ENCODE measurements around the gene R3HDML.
"Not testable (repeated sequence)": the region's sequence is repeated elsewhere in the genome, so short reads cannot be mapped to it uniquely, and the experiment has no call there.

Gene R3HDML, protein sequence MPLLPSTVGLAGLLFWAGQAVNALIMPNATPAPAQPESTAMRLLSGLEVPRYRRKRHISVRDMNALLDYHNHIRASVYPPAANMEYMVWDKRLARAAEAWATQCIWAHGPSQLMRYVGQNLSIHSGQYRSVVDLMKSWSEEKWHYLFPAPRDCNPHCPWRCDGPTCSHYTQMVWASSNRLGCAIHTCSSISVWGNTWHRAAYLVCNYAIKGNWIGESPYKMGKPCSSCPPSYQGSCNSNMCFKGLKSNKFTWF

DNA sequence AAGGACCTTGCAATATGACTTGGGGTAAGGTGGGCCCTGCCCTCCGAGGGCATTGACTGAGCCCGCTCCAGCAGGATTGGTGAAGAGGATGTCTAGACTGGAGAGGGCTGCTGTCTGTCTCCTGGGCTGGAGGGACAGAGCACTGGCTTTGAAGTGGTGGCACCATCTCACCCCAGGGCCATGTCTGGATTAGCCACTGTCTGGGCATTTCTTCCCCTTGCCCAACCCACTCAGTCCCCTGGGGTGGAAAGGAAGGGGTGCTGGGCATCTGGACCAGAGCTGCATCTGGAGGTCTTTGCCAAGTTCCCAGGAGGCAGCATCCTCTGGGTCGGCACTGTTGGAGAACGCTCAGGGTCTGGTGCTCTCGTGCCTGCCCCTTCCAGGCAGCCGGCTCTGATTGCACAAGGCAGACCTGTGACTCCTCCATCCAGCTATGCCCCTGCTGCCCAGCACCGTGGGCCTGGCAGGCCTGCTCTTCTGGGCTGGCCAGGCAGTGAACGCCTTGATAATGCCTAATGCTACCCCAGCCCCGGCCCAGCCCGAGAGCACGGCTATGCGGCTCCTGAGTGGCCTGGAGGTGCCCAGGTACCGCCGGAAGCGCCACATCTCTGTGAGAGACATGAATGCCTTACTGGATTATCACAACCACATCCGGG, at the start of gene R3HDML:
Gene R3HDML, plus strand, starts transcription at position 319 of the 656 bp plus-strand sequence. Its CDS starts 115 bp downstream, at position 434.
- H3K4me3 ChIP-seq (ENCODE audit: low read length): peak within 1 kb of the TSS; percentile 32; the same call in 1 of the 2 replicates
- H3K9me3 ChIP-seq (ENCODE audit: insufficient read depth, low read depth, low read length): no peaks in the 10 kb centered on the region
- H3K27me3 ChIP-seq (ENCODE audit: insufficient read depth, low read length): peaks cover 6% of the 10 kb centered on the region; the same call in 1 of the 2 replicates
- peaks cover 4% of the 10 kb centered on the region for H3K4me1 ChIP-seq (ENCODE audit: insufficient read depth, low read length)
- H3K36me3 ChIP-seq (ENCODE audit: insufficient read depth, low read depth, low read length): no peaks in the 10 kb centered on the region
- no peak within 1 kb of the TSS for H3K27ac ChIP-seq (ENCODE audit: low read length)
- H3K9ac ChIP-seq (ENCODE audit: low read depth, low read length): peak within 1 kb of the TSS; percentile 27; the same call in 1 of the 2 replicates

DNA sequence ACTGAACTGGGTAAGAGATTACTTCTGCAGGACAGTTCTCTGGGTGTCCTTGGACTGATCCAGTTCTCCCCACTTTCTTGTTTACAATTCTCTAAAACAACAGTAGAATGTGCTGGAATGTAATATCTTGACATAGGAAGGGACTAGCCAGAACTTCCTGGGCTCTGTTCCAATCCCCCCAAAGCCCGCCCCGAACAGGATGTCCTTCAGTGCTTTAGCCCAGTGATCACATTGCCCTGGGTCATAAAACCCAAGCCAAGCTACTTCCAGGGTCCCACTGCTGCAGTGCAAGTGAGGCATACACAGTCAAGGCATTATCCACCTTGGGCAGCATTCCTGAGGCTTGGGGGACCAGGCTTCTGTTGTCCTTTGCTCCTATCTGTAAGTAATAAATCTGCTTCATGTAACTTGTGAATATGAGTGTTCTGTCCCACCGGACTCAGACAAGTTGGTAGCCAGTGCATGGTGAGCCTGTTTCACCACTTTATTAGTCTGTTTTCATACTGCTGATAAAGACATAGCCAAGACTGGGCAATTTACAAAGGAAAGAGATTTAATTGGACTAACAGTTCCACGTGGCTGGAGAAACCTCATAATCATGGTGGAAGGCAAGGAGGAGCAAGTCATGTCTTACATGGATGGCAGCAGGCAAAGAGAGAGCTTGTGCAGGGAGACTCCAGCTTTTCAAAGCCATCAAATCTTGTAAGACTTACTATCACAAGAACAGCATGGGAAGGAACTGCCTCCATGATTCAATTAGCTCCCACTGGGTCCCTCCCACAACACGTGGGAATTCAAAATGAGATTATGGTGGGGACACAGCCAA, 49.4 kb upstream of the R3HDML start:
- Histone ChIP-seq H3K27me3 (ENCODE audit: insufficient read depth, low read length) (no peaks in the 10 kb centered on the region), H3K27ac (ENCODE audit: low read length) (no peak overlapping the region)

DNA sequence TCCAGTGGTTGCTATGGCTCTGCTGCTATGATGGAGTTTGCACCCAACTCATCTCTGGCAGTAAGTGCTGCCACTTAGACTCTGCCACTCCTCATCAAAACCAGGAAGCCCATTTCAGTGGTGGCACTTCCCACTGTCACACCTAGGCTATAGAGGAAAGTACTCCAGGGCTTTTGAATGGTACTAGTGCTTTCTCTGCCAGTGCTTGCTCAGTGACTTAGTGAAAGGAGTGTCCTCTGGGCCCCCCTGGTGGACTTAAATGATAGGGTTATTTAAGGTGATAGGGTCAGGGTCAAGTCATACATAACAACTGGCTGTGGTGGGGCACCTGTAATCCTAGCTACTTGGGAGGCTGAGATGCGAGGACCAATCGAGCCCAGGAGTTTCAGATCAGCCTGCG, 48.6 kb upstream of the R3HDML start:
- no peaks in the 10 kb centered on the region for H3K9me3 ChIP-seq (ENCODE audit: insufficient read depth, low read depth, low read length)
- no peak overlapping the region for H3K4me3 ChIP-seq (ENCODE audit: low read length)
- no peaks in the 10 kb centered on the region for H3K36me3 ChIP-seq (ENCODE audit: insufficient read depth, low read depth, low read length)
- H3K4me1 ChIP-seq (ENCODE audit: insufficient read depth, low read length): no peaks in the 10 kb centered on the region
- H3K9ac ChIP-seq (ENCODE audit: low read depth, low read length): no peak overlapping the region
- H3K27ac ChIP-seq (ENCODE audit: low read length): no peak overlapping the region
- no peaks in the 10 kb centered on the region for H3K27me3 ChIP-seq (ENCODE audit: insufficient read depth, low read length)

More for the DNA sequence above, 49.4 kb upstream of the R3HDML start:
- H3K36me3 ChIP-seq (ENCODE audit: insufficient read depth, low read depth, low read length): no peaks in the 10 kb centered on the region
- H3K4me3 ChIP-seq (ENCODE audit: low read length): no peak overlapping the region
- H3K4me1 ChIP-seq (ENCODE audit: insufficient read depth, low read length): no peaks in the 10 kb centered on the region
- H3K9me3 ChIP-seq (ENCODE audit: insufficient read depth, low read depth, low read length): no peaks in the 10 kb centered on the region
- no peak overlapping the region for H3K9ac ChIP-seq (ENCODE audit: low read depth, low read length)

DNA sequence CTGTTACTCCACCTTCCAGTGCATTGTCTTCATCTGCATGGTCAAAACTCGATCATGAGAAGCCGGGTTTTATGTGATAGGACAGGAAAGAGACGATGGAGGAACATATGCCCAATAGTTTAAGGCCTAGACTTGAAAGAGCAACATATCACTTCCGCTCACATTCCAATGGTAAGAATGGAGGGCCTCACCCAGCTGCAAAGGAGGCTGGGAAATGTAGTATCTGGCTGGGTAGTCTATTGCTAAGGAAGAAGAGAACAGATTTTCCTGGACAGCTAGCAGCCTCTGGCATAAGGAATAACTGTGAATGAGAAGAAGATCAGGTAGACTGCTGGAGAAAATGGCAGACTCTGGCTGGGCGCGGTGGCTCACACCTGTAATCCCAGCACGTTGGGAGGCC, 45.1 kb upstream of the R3HDML start:
- Histone ChIP-seq H3K27ac (ENCODE audit: low read length) (no peak overlapping the region), H3K27me3 (ENCODE audit: insufficient read depth, low read length) (no peaks in the 10 kb centered on the region), H3K36me3 (ENCODE audit: insufficient read depth, low read depth, low read length) (no peaks in the 10 kb centered on the region), H3K4me3 (ENCODE audit: low read length) (no peak overlapping the region), H3K9ac (ENCODE audit: low read depth, low read length) (no peak overlapping the region), H3K4me1 (ENCODE audit: insufficient read depth, low read length) (no peaks in the 10 kb centered on the region), H3K9me3 (ENCODE audit: insufficient read depth, low read depth, low read length) (no peaks in the 10 kb centered on the region)

DNA sequence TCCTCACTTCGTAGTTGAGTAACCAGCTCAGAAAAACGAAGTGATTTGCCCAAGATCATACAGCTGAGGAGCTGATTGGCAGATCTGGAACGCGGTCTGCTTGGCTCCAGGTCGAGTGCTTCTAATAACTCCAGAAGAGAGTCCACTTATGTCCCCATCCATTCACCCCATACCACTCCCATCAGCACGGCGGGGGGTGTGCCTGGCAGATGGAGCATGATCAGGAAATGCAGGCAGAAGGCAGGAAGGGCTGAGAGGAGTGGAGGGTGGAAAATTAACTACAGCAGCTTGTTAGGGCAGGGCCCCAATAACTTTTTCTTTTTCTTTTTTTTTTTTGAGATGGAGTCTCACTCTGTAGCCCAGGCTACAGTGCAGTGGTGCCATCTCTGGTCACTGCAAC, 40.8 kb upstream of the R3HDML start:
- no peaks in the 10 kb centered on the region for H3K36me3 ChIP-seq (ENCODE audit: insufficient read depth, low read depth, low read length)
- H3K4me3 ChIP-seq (ENCODE audit: low read length): no peak overlapping the region
- H3K9me3 ChIP-seq (ENCODE audit: insufficient read depth, low read depth, low read length): no peaks in the 10 kb centered on the region
- H3K9ac ChIP-seq (ENCODE audit: low read depth, low read length): no peak overlapping the region
- no peaks in the 10 kb centered on the region for H3K4me1 ChIP-seq (ENCODE audit: insufficient read depth, low read length)
- no peak overlapping the region for H3K27ac ChIP-seq (ENCODE audit: low read length)
- H3K27me3 ChIP-seq (ENCODE audit: insufficient read depth, low read length): no peaks in the 10 kb centered on the region

DNA sequence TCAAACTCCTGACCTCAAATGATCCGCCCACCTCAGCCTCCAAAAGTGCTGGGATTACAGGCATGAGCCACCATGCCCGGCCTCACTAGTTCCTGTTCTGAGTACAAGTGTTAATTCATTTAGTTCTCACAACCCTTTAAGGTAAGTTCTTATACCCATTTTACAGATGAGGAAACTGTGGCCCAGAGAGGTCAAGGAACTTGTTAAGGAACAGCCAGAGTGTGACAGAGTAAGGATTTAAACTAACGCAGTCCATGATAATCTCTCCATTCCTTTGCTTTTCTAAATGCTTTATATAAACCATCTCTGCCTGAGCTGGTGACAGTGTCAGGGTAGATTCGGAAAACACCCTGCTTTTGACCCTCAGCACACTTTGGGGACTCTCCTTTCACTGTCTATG, 39.1 kb upstream of the R3HDML start:
- Histone ChIP-seq H3K27me3 (ENCODE audit: insufficient read depth, low read length) (no peaks in the 10 kb centered on the region), H3K4me3 (ENCODE audit: low read length) (no peak overlapping the region), H3K9ac (ENCODE audit: low read depth, low read length) (no peak overlapping the region), H3K27ac (ENCODE audit: low read length) (no peak overlapping the region), H3K4me1 (ENCODE audit: insufficient read depth, low read length) (no peaks in the 10 kb centered on the region), H3K36me3 (ENCODE audit: insufficient read depth, low read depth, low read length) (no peaks in the 10 kb centered on the region), H3K9me3 (ENCODE audit: insufficient read depth, low read depth, low read length) (no peaks in the 10 kb centered on the region)

DNA sequence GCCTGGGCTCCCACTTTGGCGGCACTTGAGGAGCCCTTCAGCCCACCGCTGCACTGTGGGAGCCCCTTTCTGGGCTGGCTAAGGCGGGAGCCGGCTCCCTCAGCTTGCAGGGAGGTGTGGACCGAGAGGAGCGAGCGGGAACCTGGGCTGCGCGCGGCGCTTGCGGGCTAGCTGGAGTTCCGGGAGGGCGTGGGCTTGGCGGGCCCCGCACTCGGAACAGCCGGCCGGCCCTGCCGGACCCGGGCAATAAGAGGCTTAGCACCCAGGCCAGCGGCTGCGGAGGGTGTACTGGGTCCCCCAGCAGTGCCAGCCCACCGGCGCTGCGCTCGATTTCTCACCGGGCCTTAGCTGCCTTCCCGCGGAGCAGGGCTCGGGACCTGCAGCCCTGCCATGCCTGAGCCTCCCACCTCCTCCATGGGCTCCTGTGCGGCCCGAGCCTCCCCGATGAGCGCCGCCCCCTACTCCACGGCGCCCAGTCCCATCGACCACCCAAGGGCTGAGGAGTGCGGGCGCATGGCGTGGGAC, 37.8 kb upstream of the R3HDML start:
- not testable (repeated sequence) for H3K36me3 ChIP-seq (ENCODE audit: insufficient read depth, low read depth, low read length); H3K4me3 ChIP-seq (ENCODE audit: low read length); H3K27ac ChIP-seq (ENCODE audit: low read length); H3K4me1 ChIP-seq (ENCODE audit: insufficient read depth, low read length); H3K27me3 ChIP-seq (ENCODE audit: insufficient read depth, low read length); H3K9ac ChIP-seq (ENCODE audit: low read depth, low read length); H3K9me3 ChIP-seq (ENCODE audit: insufficient read depth, low read depth, low read length)

DNA sequence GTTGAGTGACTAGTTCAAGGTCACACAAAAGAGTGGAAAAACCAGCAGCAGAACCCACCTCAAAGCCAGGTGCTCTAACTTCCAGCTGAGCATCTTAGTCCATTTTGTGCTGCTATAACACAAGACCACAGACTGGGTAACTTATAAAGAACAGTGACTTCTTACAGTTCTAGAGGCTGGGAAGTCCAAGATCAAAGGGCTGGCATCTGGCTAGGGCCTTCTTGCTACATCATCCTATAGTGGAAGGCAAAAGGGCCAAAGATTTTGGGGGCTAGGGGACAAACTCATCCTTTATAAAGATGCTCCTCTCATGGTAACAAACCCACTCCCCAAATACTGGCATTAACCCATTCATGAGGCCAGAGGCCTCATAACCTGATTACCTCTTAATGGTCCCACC, 35.6 kb upstream of the R3HDML start:
- Histone ChIP-seq H3K9ac (ENCODE audit: low read depth, low read length) (no peak overlapping the region), H3K9me3 (ENCODE audit: insufficient read depth, low read depth, low read length) (no peaks in the 10 kb centered on the region), H3K4me1 (ENCODE audit: insufficient read depth, low read length) (no peaks in the 10 kb centered on the region), H3K27ac (ENCODE audit: low read length) (no peak overlapping the region), H3K27me3 (ENCODE audit: insufficient read depth, low read length) (no peaks in the 10 kb centered on the region), H3K4me3 (ENCODE audit: low read length) (no peak overlapping the region), H3K36me3 (ENCODE audit: insufficient read depth, low read depth, low read length) (no peaks in the 10 kb centered on the region)

DNA sequence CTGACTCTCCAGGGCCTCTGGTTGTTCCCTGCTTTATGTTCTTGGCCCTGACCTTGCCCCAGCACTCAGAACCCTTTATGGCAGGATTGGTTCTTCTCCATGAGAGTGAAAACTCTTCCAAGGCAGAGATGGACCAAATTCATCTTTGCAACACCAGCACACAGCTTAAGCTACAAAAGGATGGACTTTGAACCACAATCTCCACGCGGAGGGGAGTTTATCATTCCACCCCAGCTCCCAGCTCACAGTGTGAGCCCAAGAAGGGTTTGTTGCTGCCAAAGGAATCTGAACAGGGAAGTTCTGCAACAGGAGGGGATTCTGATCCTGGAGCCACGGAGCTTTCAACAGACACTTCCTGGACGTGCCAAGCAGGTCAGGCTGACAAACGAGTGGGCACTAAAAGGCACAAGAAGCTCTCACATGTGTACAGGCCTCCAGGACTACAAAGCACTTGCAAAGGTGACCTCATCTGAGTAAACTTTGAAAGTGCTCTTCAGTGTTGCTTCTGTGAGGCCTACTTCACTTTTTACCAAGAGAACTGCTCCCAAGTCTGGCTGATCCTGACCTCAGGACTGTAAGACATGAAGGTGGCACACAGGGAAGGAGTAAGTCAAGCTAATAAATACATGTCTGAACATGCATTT, 34.7 kb upstream of the R3HDML start:
- Histone ChIP-seq H3K9ac (ENCODE audit: low read depth, low read length) (no peak overlapping the region), H3K27ac (ENCODE audit: low read length) (no peak overlapping the region)

DNA sequence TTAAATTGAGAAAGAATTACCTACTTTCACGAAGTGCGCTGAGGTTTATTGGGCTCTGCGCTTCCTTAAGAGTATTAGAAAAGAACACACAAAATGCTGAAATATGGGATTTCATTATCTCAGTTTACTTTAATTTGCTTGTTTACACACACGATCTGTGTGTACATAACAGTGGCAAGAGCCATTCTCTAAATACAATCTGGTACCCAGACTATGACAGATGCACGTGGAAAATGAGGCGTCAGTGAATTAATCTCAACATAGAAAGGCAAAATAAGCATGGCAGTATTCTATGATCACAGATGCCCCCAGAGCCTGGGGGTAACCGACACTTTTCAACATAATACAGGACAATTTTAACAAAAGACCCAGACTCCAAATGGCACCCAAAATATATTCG, 34.1 kb upstream of the R3HDML start:
- no peak overlapping the region for H3K27ac ChIP-seq (ENCODE audit: low read length)
- H3K9ac ChIP-seq (ENCODE audit: low read depth, low read length): no peak overlapping the region
- no peaks in the 10 kb centered on the region for H3K9me3 ChIP-seq (ENCODE audit: insufficient read depth, low read depth, low read length)
- no peak overlapping the region for H3K4me3 ChIP-seq (ENCODE audit: low read length)
- no peaks in the 10 kb centered on the region for H3K4me1 ChIP-seq (ENCODE audit: insufficient read depth, low read length)
- no peaks in the 10 kb centered on the region for H3K36me3 ChIP-seq (ENCODE audit: insufficient read depth, low read depth, low read length)
- no peaks in the 10 kb centered on the region for H3K27me3 ChIP-seq (ENCODE audit: insufficient read depth, low read length)

More for the DNA sequence above, 34.7 kb upstream of the R3HDML start:
- Histone ChIP-seq H3K27me3 (ENCODE audit: insufficient read depth, low read length) (no peaks in the 10 kb centered on the region), H3K9me3 (ENCODE audit: insufficient read depth, low read depth, low read length) (no peaks in the 10 kb centered on the region), H3K4me3 (ENCODE audit: low read length) (no peak overlapping the region), H3K36me3 (ENCODE audit: insufficient read depth, low read depth, low read length) (no peaks in the 10 kb centered on the region), H3K4me1 (ENCODE audit: insufficient read depth, low read length) (no peaks in the 10 kb centered on the region)

DNA sequence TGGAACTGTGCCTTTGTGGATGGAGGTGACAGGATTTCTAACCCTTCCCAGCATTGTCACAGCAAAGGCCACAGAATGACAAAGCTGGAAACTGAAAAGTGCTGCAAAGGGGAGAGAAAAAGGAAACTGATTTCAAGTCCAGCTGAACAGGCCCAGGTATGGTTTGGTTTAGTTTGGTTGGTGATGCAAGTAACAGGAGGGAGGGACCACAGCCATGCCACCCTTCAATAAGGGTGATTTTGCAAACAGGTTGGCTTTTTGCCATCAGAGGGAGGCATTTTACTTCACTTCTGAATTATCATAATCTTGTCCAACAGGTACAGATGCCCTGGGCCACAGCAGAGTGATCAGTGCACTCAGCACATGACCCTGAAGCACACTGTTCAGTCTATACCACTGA, 32.5 kb upstream of the R3HDML start:
- Histone ChIP-seq H3K27ac (ENCODE audit: low read length) (no peak overlapping the region), H3K36me3 (ENCODE audit: insufficient read depth, low read depth, low read length) (no peaks in the 10 kb centered on the region), H3K27me3 (ENCODE audit: insufficient read depth, low read length) (no peaks in the 10 kb centered on the region), H3K9ac (ENCODE audit: low read depth, low read length) (no peak overlapping the region), H3K4me1 (ENCODE audit: insufficient read depth, low read length) (no peaks in the 10 kb centered on the region), H3K9me3 (ENCODE audit: insufficient read depth, low read depth, low read length) (no peaks in the 10 kb centered on the region), H3K4me3 (ENCODE audit: low read length) (no peak overlapping the region)
